Nephron progenitor cell (in vitro differentiated cells): ENCODE results near the gene DELE1.
A peak's percentile ranks its signal among the peaks of the same experiment; 100 is the strongest.

Experiments used
- DNase-seq: peaks from one replicate; pipeline ENCODE4 v3.0.0; 2021
- H3K27ac Mint-ChIP-seq: 2 replicates; pipeline ENCODE4 v1.8.0; 2021; ENCODE audit warnings: mild to moderate bottlenecking, moderate library complexity, mixed read lengths
- H3K27me3 Mint-ChIP-seq: 2 replicates; pipeline ENCODE4 v1.8.0; 2021; ENCODE audit warnings: mild to moderate bottlenecking, low read depth, mixed read lengths; ENCODE audit not compliant: poor library complexity
- H3K36me3 Mint-ChIP-seq: 2 replicates; pipeline ENCODE4 v1.8.0; 2021; ENCODE audit warnings: low read depth, mixed read lengths
- H3K4me1 Mint-ChIP-seq: 2 replicates; pipeline ENCODE4 v1.8.0; 2021; ENCODE audit warnings: mixed read lengths
- H3K4me3 Mint-ChIP-seq: 2 replicates; pipeline ENCODE4 v1.8.0; 2021; ENCODE audit warnings: mild to moderate bottlenecking, moderate library complexity, mixed read lengths
- H3K9me3 Mint-ChIP-seq: 2 replicates; pipeline ENCODE4 v1.8.0; 2021; ENCODE audit warnings: mild to moderate bottlenecking, moderate library complexity, mixed read lengths
- CTCF ChIP-seq: fragments of 200-600 bp; sonication (generic); IDR thresholded peaks from 2 replicates; pipeline ENCODE4 v1.5.0; 2021; ENCODE audit warnings: antibody characterized with exemption

The DELE1 gene

DNA sequence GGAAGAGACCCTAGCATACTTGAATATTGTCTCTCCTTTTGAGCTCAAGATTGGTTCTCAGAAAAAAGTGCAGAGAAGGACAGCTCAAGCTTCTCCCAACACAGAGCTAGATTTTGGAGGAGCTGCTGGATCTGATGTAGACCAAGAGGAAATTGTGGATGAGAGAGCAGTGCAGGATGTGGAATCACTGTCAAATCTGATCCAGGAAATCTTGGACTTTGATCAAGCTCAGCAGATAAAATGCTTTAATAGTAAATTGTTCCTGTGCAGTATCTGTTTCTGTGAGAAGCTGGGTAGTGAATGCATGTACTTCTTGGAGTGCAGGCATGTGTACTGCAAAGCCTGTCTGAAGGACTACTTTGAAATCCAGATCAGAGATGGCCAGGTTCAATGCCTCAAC lies 54.7 kb downstream of the DELE1 start:
- H3K4me3 Mint-ChIP-seq = no peak overlapping the region
- no peaks in the 10 kb centered on the region for H3K4me1 Mint-ChIP-seq
- no peaks in the 10 kb centered on the region for H3K27me3 Mint-ChIP-seq
- DNase-seq = no peak
- no peaks in the 10 kb centered on the region for H3K9me3 Mint-ChIP-seq
- no peak overlapping the region for H3K27ac Mint-ChIP-seq
- no peak for TF ChIP-seq CTCF
- peaks cover 77% of the 10 kb centered on the region for H3K36me3 Mint-ChIP-seq

DNA sequence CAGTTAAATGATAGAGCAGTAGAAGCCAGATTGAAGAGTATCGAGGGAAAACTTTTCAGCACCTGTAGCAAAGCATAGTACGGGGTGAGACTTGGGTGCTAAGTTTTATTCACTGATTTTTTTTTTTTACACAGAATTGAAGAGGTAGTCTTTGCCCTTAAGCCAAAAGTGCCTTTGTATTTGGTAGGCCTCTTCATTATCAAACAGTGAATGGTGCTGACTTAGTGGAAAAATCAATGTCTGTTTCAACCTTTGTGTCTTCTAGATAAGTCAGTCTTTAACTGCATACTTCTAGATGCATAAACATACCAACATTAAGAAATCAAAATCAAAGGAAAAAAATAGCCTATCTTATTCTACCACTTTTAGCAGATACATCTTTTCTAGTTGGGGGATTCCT lies 59.0 kb downstream of the DELE1 start:
- Mint-ChIP-seq H3K27ac (no peak overlapping the region), H3K9me3 (no peaks in the 10 kb centered on the region), H3K36me3 (peaks cover 82% of the 10 kb centered on the region), H3K4me3 (no peak overlapping the region), H3K27me3 (no peaks in the 10 kb centered on the region), H3K4me1 (no peaks in the 10 kb centered on the region)
- no peak for DNase-seq
- no peak for TF ChIP-seq CTCF

GRCh38 chr5:141986072-141986471 lies 62.4 kb downstream of the DELE1 start:
- Mint-ChIP-seq H3K36me3 (peaks cover 64% of the 10 kb centered on the region), H3K27me3 (no peaks in the 10 kb centered on the region), H3K4me1 (no peaks in the 10 kb centered on the region), H3K27ac (peak overlapping the region; percentile 1), H3K9me3 (no peaks in the 10 kb centered on the region), H3K4me3 (no peak overlapping the region)
- no peak for TF ChIP-seq CTCF
- DNase-seq = no peak

- Mint-ChIP-seq H3K4me1 (peaks cover 14% of the 10 kb centered on the region), H3K4me3 (no peak overlapping the region), H3K27me3 (no peaks in the 10 kb centered on the region), H3K27ac (no peak overlapping the region), H3K9me3 (no peaks in the 10 kb centered on the region), H3K36me3 (peaks cover 54% of the 10 kb centered on the region)
- DNase-seq = no peak
- TF ChIP-seq CTCF = no peak
Observed at GRCh38 chr5:141989720-141990119, 66.0 kb downstream of the DELE1 start.
